Activated CD4-positive, alpha-beta T cell treated with anti-CD3 and anti-CD28 coated beads, Interleukin-10, Interleukin-2, amounts not matched to agents 100 ng/mL and 50 ng/mL, durations not matched to agents 16 hours and 8 hours (primary cell): ENCODE results near the gene MACO1.
"Not testable (repeated sequence)": the region's sequence is repeated elsewhere in the genome, so short reads cannot be mapped to it uniquely, and the experiment has no call there.

Experiments used
- DNase-seq: peaks from one replicate; pipeline ENCODE4 v3.0.0-alpha.2; 2020

MACO1 gene

GRCh38 chr1:25458541-25459298 lies 28.0 kb downstream of the MACO1 start:
- no peak for DNase-seq

- no peak for DNase-seq
These were observed 29.3 kb downstream of the MACO1 start for GRCh38 chr1:25460020-25460419.

- DNase-seq = not testable (repeated sequence)
These were observed 30.1 kb downstream of the MACO1 start for GRCh38 chr1:25460816-25461215.

- DNase-seq = no peak
These were observed 31.2 kb downstream of the MACO1 start for GRCh38 chr1:25461849-25462248.

- DNase-seq = no peak
These were observed 32.0 kb downstream of the MACO1 start for GRCh38 chr1:25462732-25463131.

- peak; percentile 4 for DNase-seq
These were observed 36.5 kb downstream of the MACO1 start for GRCh38 chr1:25467193-25467592.

GRCh38 chr1:25467616-25468015 lies 36.9 kb downstream of the MACO1 start:
- DNase-seq = no peak

GRCh38 chr1:25468033-25468432 lies 37.3 kb downstream of the MACO1 start:
- DNase-seq = no peak

- DNase-seq = no peak
These were observed 38.5 kb downstream of the MACO1 start for GRCh38 chr1:25469177-25469576.

- DNase-seq = no peak
These were observed 41.8 kb downstream of the MACO1 start for GRCh38 chr1:25472471-25472870.

GRCh38 chr1:25473653-25474225 lies 43.0 kb downstream of the MACO1 start:
- peak; percentile 21 for DNase-seq

GRCh38 chr1:25474439-25475047 lies 43.8 kb downstream of the MACO1 start:
- no peak for DNase-seq

- peak; percentile 15 for DNase-seq
These were observed 45.7 kb downstream of the MACO1 start for GRCh38 chr1:25476186-25477097.

- DNase-seq = no peak
These were observed 46.8 kb downstream of the MACO1 start for GRCh38 chr1:25477448-25478034.

- DNase-seq = no peak
These were observed 47.9 kb downstream of the MACO1 start for GRCh38 chr1:25478633-25479032.

- DNase-seq = no peak
These were observed 50.9 kb downstream of the MACO1 start for GRCh38 chr1:25481625-25482024.

GRCh38 chr1:25482211-25482610 lies 51.5 kb downstream of the MACO1 start:
- no peak for DNase-seq

GRCh38 chr1:25484096-25484495 lies 53.4 kb downstream of the MACO1 start:
- no peak for DNase-seq

GRCh38 chr1:25484533-25484932 lies 53.8 kb downstream of the MACO1 start:
- DNase-seq = no peak

- no peak for DNase-seq
These were observed 55.1 kb downstream of the MACO1 start for GRCh38 chr1:25485536-25486411.

- no peak for DNase-seq
These were observed 55.9 kb downstream of the MACO1 start for GRCh38 chr1:25486602-25487001.

- peak; percentile 12 for DNase-seq
These were observed 56.9 kb downstream of the MACO1 start for GRCh38 chr1:25487628-25488027.
